ENCODE measurements around the gene HNRNPUL2.
"Not testable (repeated sequence)": the region's sequence is repeated elsewhere in the genome, so short reads cannot be mapped to it uniquely, and the experiment has no call there.

GRCh38 chr11:62693624-62694023 is 33.6 kb downstream of the HNRNPUL2 start:
- not testable (repeated sequence) for TF ChIP-seq CTCF (conservative IDR thresholded peaks at IDR 0.05); ZFX (IDR thresholded peaks at IDR 0.05)
